ENCODE results near the gene SLC25A51.

SLC25A51 gene

DNA sequence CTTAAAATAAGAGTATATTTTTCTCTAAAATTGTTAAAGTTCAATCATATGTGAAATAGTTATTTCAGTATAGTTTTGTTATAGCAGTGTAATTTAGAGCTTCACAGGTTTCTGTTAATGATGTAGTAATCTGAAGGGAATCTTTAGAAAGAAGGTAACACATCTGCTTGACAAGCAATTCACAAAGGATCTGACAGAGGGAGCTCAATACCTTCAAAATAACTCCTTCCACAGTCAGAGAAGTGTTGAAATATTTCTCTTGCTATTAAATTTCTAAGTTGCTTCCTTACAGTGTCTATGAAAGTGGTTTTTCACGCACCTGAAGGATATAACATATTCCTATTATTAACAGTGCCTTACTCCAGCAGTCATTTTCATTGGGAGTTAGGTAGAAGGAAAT, 44.9 kb downstream of the SLC25A51 start:
- no peaks in the 10 kb centered on the region for H3K9me3 ChIP-seq (ENCODE audit: insufficient read depth, low read depth, low read length)
- no CpG with 5 or more reads among the region's 1 CpG for WGBS
- peaks cover 50% of the 10 kb centered on the region for H3K36me3 ChIP-seq (ENCODE audit: insufficient read depth, low read length)

DNA sequence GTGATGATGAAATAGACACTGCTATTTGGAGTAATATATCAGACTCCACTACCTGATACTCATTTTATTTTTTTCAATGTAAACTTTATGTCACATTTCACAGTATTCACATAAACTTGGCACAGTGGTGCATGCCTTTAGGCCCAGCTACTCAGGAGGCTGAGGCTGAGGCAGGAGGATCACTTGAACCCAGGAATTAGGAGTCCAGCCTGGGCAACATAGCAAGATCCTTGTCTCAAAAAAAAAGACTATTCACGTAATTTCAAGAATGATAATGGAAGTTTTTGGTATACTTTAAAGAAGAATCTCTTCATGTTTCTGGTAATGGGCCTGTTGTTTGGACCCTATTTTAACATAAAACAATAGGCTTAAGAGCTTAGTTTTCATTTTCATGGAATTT, 47.4 kb downstream of the SLC25A51 start:
- H3K27me3 ChIP-seq (ENCODE audit: insufficient read depth, low read length) = no peaks in the 10 kb centered on the region
- no peak overlapping the region for H3K27ac ChIP-seq (ENCODE audit: low read depth, low read length)
- H3K9me3 ChIP-seq (ENCODE audit: insufficient read depth, low read depth, low read length) = no peaks in the 10 kb centered on the region
- no peak overlapping the region for H3K9ac ChIP-seq (ENCODE audit: low read depth, low read length)
- peaks cover 38% of the 10 kb centered on the region for H3K36me3 ChIP-seq (ENCODE audit: insufficient read depth, low read length)
- H3K4me1 ChIP-seq (ENCODE audit: insufficient read depth, low read length) = no peaks in the 10 kb centered on the region
- H3K4me3 ChIP-seq (ENCODE audit: low read length) = no peak overlapping the region
- WGBS = 100% methylated on average over 1 of the region's 1 CpG

More for the DNA sequence above, 44.9 kb downstream of the SLC25A51 start:
- Histone ChIP-seq H3K4me3 (ENCODE audit: low read length) (no peak overlapping the region), H3K4me1 (ENCODE audit: insufficient read depth, low read length) (no peaks in the 10 kb centered on the region), H3K27ac (ENCODE audit: low read depth, low read length) (no peak overlapping the region), H3K9ac (ENCODE audit: low read depth, low read length) (no peak overlapping the region), H3K27me3 (ENCODE audit: insufficient read depth, low read length) (no peaks in the 10 kb centered on the region)

DNA sequence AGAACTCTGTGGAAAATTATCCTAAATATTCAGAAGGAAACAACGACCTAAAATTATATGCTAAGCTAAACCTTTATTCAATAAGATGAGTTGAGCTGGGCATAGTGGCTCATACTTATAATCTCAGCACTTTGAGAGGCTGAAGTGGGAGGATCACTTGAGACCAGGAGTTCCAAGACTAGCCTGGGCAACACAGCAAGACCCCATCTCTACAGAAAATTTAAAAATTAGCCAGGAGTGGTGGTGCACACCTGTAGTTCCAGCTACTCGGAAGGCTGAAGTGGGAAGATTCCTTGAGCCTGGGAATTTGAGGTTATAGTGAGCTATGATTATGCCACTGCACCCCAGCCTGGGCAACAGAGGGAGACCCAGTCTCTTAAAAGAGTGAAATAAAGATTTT, 51.7 kb downstream of the SLC25A51 start:
- H3K36me3 ChIP-seq (ENCODE audit: insufficient read depth, low read length) = peaks cover 11% of the 10 kb centered on the region; the same call in 1 of the 2 replicates
- no peaks in the 10 kb centered on the region for H3K4me1 ChIP-seq (ENCODE audit: insufficient read depth, low read length)
- no peaks in the 10 kb centered on the region for H3K9me3 ChIP-seq (ENCODE audit: insufficient read depth, low read depth, low read length)
- no peak overlapping the region for H3K4me3 ChIP-seq (ENCODE audit: low read length)
- 96% methylated on average over 1 of the region's 2 CpGs for WGBS
- H3K9ac ChIP-seq (ENCODE audit: low read depth, low read length) = no peak overlapping the region
- no peak overlapping the region for H3K27ac ChIP-seq (ENCODE audit: low read depth, low read length)
- H3K27me3 ChIP-seq (ENCODE audit: insufficient read depth, low read length) = no peaks in the 10 kb centered on the region

DNA sequence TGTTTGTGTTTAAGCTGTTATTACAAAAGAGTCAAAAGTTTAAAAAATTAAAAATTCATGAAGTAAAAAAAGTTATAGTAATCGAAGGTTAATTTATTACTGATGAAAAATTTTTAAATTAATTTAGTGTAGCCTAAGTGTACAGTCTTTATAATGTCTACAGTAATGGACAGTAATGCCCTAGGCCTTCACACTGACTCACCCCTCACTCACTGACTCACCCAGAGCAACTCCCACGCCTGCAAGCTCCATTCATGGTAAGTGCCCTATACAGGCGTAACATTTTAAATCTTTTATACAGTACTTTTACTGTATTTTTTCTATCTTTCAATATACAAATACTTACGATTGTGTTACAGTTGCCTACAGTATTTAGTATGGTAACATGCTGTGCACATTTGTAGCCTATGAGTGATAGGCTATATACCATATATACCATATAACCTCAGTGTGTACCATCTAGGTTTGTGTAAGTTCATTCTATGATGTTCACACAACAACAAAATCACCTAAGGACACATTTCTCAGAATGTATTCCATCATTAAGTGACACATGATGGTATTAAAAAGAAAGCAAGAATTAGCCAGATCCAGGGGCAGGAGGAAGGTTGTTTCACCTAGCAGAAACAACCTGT, 63.2 kb downstream of the SLC25A51 start:
- Histone ChIP-seq H3K36me3 (ENCODE audit: insufficient read depth, low read length) (peaks cover 14% of the 10 kb centered on the region), H3K9me3 (ENCODE audit: insufficient read depth, low read depth, low read length) (no peaks in the 10 kb centered on the region), H3K4me1 (ENCODE audit: insufficient read depth, low read length) (no peaks in the 10 kb centered on the region), H3K9ac (ENCODE audit: low read depth, low read length) (no peak overlapping the region), H3K27me3 (ENCODE audit: insufficient read depth, low read length) (no peaks in the 10 kb centered on the region), H3K27ac (ENCODE audit: low read depth, low read length) (no peak overlapping the region), H3K4me3 (ENCODE audit: low read length) (no peak overlapping the region)
- 93% methylated on average over 2 of the region's 4 CpGs for WGBS

DNA sequence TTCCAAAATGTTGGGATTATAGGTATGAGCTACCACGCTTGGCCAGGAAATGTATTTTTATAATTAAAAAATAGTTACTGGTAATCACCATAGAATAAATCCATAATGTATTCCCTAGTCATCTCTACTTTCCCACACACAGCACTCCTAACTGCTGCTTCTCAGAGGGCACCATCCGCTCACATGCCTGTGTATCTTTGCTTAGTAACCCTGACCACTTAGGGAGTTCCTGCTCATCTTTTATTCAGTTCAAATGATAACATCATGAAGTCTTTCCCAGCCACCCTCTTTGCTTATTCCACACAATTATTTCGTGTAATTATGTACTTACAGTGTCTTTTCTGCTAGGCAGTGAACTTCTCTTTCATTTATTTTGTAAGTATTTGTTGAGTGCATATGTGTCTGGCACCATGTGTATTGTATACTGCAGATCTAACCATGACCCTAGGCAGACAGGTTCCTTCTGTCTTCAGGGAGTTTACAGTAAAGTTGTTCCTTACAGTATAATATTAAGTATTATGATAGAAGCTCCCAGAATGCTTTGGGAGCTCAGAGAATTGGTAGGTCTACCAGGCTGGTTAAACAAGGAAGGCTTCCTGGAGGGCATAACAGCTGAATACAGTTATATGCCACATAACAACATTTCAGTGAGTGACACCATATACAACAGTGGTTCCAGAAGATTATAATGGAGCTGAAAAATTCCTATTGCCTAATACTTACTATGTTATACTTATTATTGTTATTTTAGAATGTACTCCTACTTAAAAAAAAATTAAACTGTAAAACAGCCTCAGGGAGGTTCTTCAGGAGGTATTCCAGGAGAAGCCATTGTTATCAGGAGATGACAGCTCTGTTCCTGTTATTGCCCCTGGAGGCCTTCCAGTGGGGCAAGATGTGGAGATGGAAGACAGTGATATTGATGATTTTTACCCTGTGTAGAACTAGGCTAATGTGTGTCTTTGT, 64.1 kb downstream of the SLC25A51 start:
- Histone ChIP-seq H3K27me3 (ENCODE audit: insufficient read depth, low read length) (no peaks in the 10 kb centered on the region), H3K4me1 (ENCODE audit: insufficient read depth, low read length) (no peaks in the 10 kb centered on the region), H3K27ac (ENCODE audit: low read depth, low read length) (no peak overlapping the region), H3K4me3 (ENCODE audit: low read length) (no peak overlapping the region), H3K9me3 (ENCODE audit: insufficient read depth, low read depth, low read length) (no peaks in the 10 kb centered on the region), H3K36me3 (ENCODE audit: insufficient read depth, low read length) (peaks cover 14% of the 10 kb centered on the region), H3K9ac (ENCODE audit: low read depth, low read length) (no peak overlapping the region)
- 90% methylated on average over 2 of the region's 3 CpGs for WGBS

All from HUES64 (cell line).